ENCODE results near the gene PHF23. TPM values are rescaled to one million over a fixed set of nuclear protein-coding genes. Genes with fewer than 3 reads are reported as not detected.

Gene PHF23
- total and polyA plus RNA-seq, 10 donors: 27.4 to 50.4 (median 37.7) TPM

Small RNA genes within 50 kb of the gene (microRNA-seq; reads per million reads assigned to microRNA genes)
- gene MIR324: 1,519 to 2,484 (median 1,838) reads per million in 3 donors

Small RNA genes within 50 kb of the gene (small RNA-seq; reads per million reads assigned to genes)
- gene AC120057.4: 0 reads per million in 4 donors
- 1.0 to 4.6 (median 2.8) reads per million in 4 donors for gene MIR324
- 0 reads per million in 4 donors for gene RF00019

Other genes with a start within 250 kb of the PHF23 start
Only the 30 nearest of the 36 such genes appear.
- gene SLC16A13, start 203.4 kb downstream of the PHF23 start, total RNA-seq: 10 to 100 TPM in 2 of 7 donors, 1 to 10 TPM in 5; 4.0 to 15.3 (median 7.6) TPM
- 1 to 10 TPM; 1.7 to 5.4 (median 1.8) TPM for gene SLC16A13, start 203.4 kb downstream of the PHF23 start, polyA plus RNA-seq
- 1 to 10 TPM in 5 of 7 donors, under 1 TPM in 1, not detected in 1; 0.51 to 3.6 (median 2.9) TPM for gene SLC16A11, start 195.4 kb downstream of the PHF23 start, total RNA-seq
- gene SLC16A11, start 195.4 kb downstream of the PHF23 start, polyA plus RNA-seq: 1 to 10 TPM; 1.9 to 3.9 (median 2.1) TPM
- 10 to 100 TPM in 2 of 7 donors, 1 to 10 TPM in 4, under 1 TPM in 1; 0.85 to 19.5 (median 7.1) TPM for gene CLEC10A, start 159.2 kb downstream of the PHF23 start, total RNA-seq
- gene CLEC10A, start 159.2 kb downstream of the PHF23 start, polyA plus RNA-seq: 10 to 100 TPM in 1 of 3 donors, 1 to 10 TPM in 2; 2.2 to 22.2 (median 6.3) TPM
- 10 to 100 TPM in 2 of 7 donors, 1 to 10 TPM in 4, not detected in 1; 2.4 to 10.5 (median 6.2) TPM for gene ASGR2, start 124.6 kb downstream of the PHF23 start, total RNA-seq
- 10 to 100 TPM in 1 of 3 donors, 1 to 10 TPM in 2; 2.3 to 35.1 (median 8.8) TPM for gene ASGR2, start 124.6 kb downstream of the PHF23 start, polyA plus RNA-seq
- gene ASGR1, start 60.1 kb downstream of the PHF23 start, total RNA-seq: 1 to 10 TPM; 1.5 to 7.2 (median 3.7) TPM
- gene ASGR1, start 60.1 kb downstream of the PHF23 start, polyA plus RNA-seq: 10 to 100 TPM in 1 of 3 donors, 1 to 10 TPM in 2; 1.3 to 10.2 (median 6.4) TPM
- 10 to 100 TPM; 17.0 to 38.5 (median 30.5) TPM for gene DLG4, start 19.6 kb downstream of the PHF23 start, total RNA-seq
- gene DLG4, start 19.6 kb downstream of the PHF23 start, polyA plus RNA-seq: 10 to 100 TPM in 1 of 3 donors, 1 to 10 TPM in 2; 3.0 to 21.5 (median 4.3) TPM
- gene ACADVL, start 19.5 kb downstream of the PHF23 start, total RNA-seq: 100 to 1,000 TPM; 402 to 903 (median 548) TPM
- 100 to 1,000 TPM; 320 to 963 (median 710) TPM for gene ACADVL, start 19.5 kb downstream of the PHF23 start, polyA plus RNA-seq
- gene DVL2, start 4.9 kb downstream of the PHF23 start, total RNA-seq: 10 to 100 TPM; 36.9 to 48.0 (median 39.2) TPM
- gene DVL2, start 4.9 kb downstream of the PHF23 start, polyA plus RNA-seq: 10 to 100 TPM in 2 of 3 donors, 1 to 10 TPM in 1; 9.8 to 29.2 (median 11.7) TPM
- 100 to 1,000 TPM; 222 to 519 (median 438) TPM for gene GABARAP, start 3.0 kb upstream of the PHF23 start, total RNA-seq
- gene GABARAP, start 3.0 kb upstream of the PHF23 start, polyA plus RNA-seq: 100 to 1,000 TPM; 755 to 855 (median 822) TPM
- 100 to 1,000 TPM in 4 of 7 donors, 10 to 100 TPM in 3; 83.1 to 133 (median 119) TPM for gene CTDNEP1, start 12.3 kb upstream of the PHF23 start, total RNA-seq
- 100 to 1,000 TPM in 1 of 3 donors, 10 to 100 TPM in 2; 69.3 to 104 (median 86.1) TPM for gene CTDNEP1, start 12.3 kb upstream of the PHF23 start, polyA plus RNA-seq
- gene ELP5, start 12.8 kb upstream of the PHF23 start, total RNA-seq: 10 to 100 TPM; 22.1 to 40.3 (median 36.3) TPM
- gene ELP5, start 12.8 kb upstream of the PHF23 start, polyA plus RNA-seq: 10 to 100 TPM; 36.2 to 40.2 (median 37.2) TPM
- 1 to 10 TPM in 6 of 7 donors, under 1 TPM in 1; 0.74 to 6.6 (median 2.4) TPM for gene CLDN7, start 23.0 kb upstream of the PHF23 start, total RNA-seq
- 1 to 10 TPM; 2.9 to 6.0 (median 4.3) TPM for gene CLDN7, start 23.0 kb upstream of the PHF23 start, polyA plus RNA-seq
- 1 to 10 TPM in 1 of 7 donors, under 1 TPM in 6; 0.39 to 1.6 (median 0.51) TPM for gene SLC2A4, start 42.3 kb upstream of the PHF23 start, total RNA-seq
- gene SLC2A4, start 42.3 kb upstream of the PHF23 start, polyA plus RNA-seq: under 1 TPM; 0.07 to 0.56 (median 0.29) TPM
- gene YBX2, start 55.2 kb upstream of the PHF23 start, total RNA-seq: under 1 TPM in 3 of 7 donors, not detected in 4; 0.11 to 0.40 (median 0.19) TPM
- under 1 TPM; 0.09 to 0.22 (median 0.12) TPM for gene YBX2, start 55.2 kb upstream of the PHF23 start, polyA plus RNA-seq
- 100 to 1,000 TPM; 117 to 326 (median 244) TPM for gene EIF5A, start 68.2 kb upstream of the PHF23 start, total RNA-seq
- gene EIF5A, start 68.2 kb upstream of the PHF23 start, polyA plus RNA-seq: 100 to 1,000 TPM; 310 to 426 (median 376) TPM
- gene GPS2, start 75.9 kb upstream of the PHF23 start, total RNA-seq: 100 to 1,000 TPM in 2 of 7 donors, 10 to 100 TPM in 5; 54.1 to 123 (median 65.4) TPM
- gene GPS2, start 75.9 kb upstream of the PHF23 start, polyA plus RNA-seq: 10 to 100 TPM; 56.6 to 73.2 (median 70.9) TPM
- 10 to 100 TPM; 16.5 to 53.9 (median 44.3) TPM for gene NEURL4, start 89.9 kb upstream of the PHF23 start, total RNA-seq
- gene NEURL4, start 89.9 kb upstream of the PHF23 start, polyA plus RNA-seq: 10 to 100 TPM; 17.6 to 48.6 (median 36.3) TPM
- gene ACAP1, start 97.1 kb upstream of the PHF23 start, total RNA-seq: 100 to 1,000 TPM; 118 to 312 (median 208) TPM
- gene ACAP1, start 97.1 kb upstream of the PHF23 start, polyA plus RNA-seq: 100 to 1,000 TPM; 126 to 266 (median 245) TPM
- gene KCTD11, start 112.7 kb upstream of the PHF23 start, total RNA-seq: 10 to 100 TPM in 1 of 7 donors, 1 to 10 TPM in 6; 7.7 to 10.0 (median 9.1) TPM
- gene KCTD11, start 112.7 kb upstream of the PHF23 start, polyA plus RNA-seq: 10 to 100 TPM in 1 of 3 donors, 1 to 10 TPM in 2; 5.4 to 12.0 (median 6.0) TPM
- not detected for gene TMEM95, start 115.7 kb upstream of the PHF23 start, total RNA-seq
- not detected for gene TMEM95, start 115.7 kb upstream of the PHF23 start, polyA plus RNA-seq
- 10 to 100 TPM in 1 of 7 donors, 1 to 10 TPM in 6; 4.2 to 16.2 (median 6.4) TPM for gene TNK1, start 141.6 kb upstream of the PHF23 start, total RNA-seq
- gene TNK1, start 141.6 kb upstream of the PHF23 start, polyA plus RNA-seq: 1 to 10 TPM; 6.6 to 8.7 (median 8.3) TPM
- gene PLSCR3, start 155.1 kb upstream of the PHF23 start, total RNA-seq: 10 to 100 TPM; 34.1 to 63.2 (median 51.1) TPM
- 10 to 100 TPM; 31.3 to 45.9 (median 33.3) TPM for gene PLSCR3, start 155.1 kb upstream of the PHF23 start, polyA plus RNA-seq
- 10 to 100 TPM; 39.1 to 82.5 (median 50.3) TPM for gene TMEM256, start 164.6 kb upstream of the PHF23 start, total RNA-seq
- gene TMEM256, start 164.6 kb upstream of the PHF23 start, polyA plus RNA-seq: 100 to 1,000 TPM; 175 to 193 (median 179) TPM
- gene NLGN2, start 168.4 kb upstream of the PHF23 start, total RNA-seq: 10 to 100 TPM in 6 of 7 donors, 1 to 10 TPM in 1; 8.7 to 23.0 (median 13.0) TPM
- gene NLGN2, start 168.4 kb upstream of the PHF23 start, polyA plus RNA-seq: 1 to 10 TPM; 2.2 to 6.5 (median 4.3) TPM
- not detected for gene SPEM1, start 180.9 kb upstream of the PHF23 start, total RNA-seq
- gene SPEM1, start 180.9 kb upstream of the PHF23 start, polyA plus RNA-seq: not detected
- gene SPEM2, start 186.2 kb upstream of the PHF23 start, total RNA-seq: not detected
- gene SPEM2, start 186.2 kb upstream of the PHF23 start, polyA plus RNA-seq: not detected
- not detected for gene SPEM3, start 189.4 kb upstream of the PHF23 start, total RNA-seq
- gene SPEM3, start 189.4 kb upstream of the PHF23 start, polyA plus RNA-seq: not detected
- gene TMEM102, start 196.0 kb upstream of the PHF23 start, total RNA-seq: 10 to 100 TPM in 5 of 7 donors, 1 to 10 TPM in 2; 7.1 to 17.4 (median 10.9) TPM
- gene TMEM102, start 196.0 kb upstream of the PHF23 start, polyA plus RNA-seq: 1 to 10 TPM; 4.7 to 9.8 (median 7.8) TPM
- 1 to 10 TPM; 1.0 to 5.5 (median 3.2) TPM for gene FGF11, start 200.1 kb upstream of the PHF23 start, total RNA-seq
- gene FGF11, start 200.1 kb upstream of the PHF23 start, polyA plus RNA-seq: 1 to 10 TPM; 1.5 to 3.5 (median 2.0) TPM
- gene CHRNB1, start 205.6 kb upstream of the PHF23 start, total RNA-seq: 10 to 100 TPM in 5 of 7 donors, 1 to 10 TPM in 2; 7.3 to 12.9 (median 11.4) TPM
- 10 to 100 TPM in 2 of 3 donors, 1 to 10 TPM in 1; 7.3 to 12.4 (median 11.1) TPM for gene CHRNB1, start 205.6 kb upstream of the PHF23 start, polyA plus RNA-seq